ENCODE data around the gene SLC12A9.

Gene SLC12A9

DNA sequence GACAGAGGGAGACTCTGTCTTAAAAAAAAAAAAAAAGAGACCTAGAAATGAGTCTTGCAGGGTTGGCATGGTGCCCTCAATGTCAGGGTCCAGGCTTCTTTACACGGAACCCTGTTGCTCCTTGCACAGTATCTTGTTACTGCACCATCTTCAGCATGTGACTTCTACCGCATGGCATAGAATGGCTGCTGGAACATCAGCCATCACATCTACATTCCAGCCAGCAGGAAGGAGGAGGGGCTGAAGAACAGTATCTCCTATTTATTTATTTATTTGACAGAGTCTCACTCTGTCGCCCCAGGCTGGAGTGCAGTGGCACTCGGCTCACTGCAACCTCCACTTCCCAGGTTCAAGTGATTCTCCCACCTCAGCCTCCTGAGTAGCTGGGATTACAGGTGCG lies 46.9 kb downstream of the SLC12A9 start:
- DNase-seq, result no peak

DNA sequence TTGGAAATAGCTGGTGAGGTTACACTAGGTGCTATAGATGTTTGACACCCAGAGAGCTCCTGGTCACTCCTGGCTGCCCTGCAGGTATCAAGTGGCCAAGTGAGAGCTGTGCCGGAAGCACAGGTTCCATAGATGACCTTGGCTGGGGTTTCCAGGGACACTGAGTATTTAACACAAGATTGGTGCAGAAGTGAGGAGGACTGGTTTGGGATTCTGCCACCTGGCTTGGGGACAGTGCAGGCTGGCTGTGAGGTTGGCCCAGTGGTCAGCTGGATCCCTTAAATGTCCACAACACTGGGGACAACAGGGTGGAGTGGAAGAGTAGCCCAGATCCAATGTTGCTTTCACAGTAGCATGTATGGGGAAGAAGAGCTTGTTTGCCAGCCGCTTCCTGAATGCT lies 48.5 kb downstream of the SLC12A9 start:
- DNase-seq, result no peak

- DNase-seq, result no peak
Measured at GRCh38 chr7:100901921-100902332, 49.4 kb downstream of the SLC12A9 start.

DNA sequence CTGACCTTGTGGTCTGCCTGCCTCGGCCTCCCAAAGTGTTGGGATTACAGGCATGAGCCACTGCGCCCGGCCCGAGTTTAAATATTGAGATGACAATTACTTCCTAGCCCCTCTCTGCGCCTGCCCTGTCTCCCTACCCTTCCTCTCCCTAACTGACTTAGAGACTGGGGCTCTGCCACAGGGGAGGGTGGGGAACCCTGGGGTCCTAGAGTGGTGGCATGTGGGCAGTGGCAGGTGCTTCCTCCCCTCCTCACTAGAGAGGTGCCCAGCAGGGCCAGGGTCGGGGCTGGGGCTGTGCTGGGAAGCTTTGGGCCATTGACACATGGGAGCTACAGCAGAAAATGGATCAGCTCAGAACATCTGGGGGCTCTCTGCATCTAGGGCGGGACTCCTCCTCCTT lies 50.1 kb downstream of the SLC12A9 start:
- no peak for DNase-seq

DNA sequence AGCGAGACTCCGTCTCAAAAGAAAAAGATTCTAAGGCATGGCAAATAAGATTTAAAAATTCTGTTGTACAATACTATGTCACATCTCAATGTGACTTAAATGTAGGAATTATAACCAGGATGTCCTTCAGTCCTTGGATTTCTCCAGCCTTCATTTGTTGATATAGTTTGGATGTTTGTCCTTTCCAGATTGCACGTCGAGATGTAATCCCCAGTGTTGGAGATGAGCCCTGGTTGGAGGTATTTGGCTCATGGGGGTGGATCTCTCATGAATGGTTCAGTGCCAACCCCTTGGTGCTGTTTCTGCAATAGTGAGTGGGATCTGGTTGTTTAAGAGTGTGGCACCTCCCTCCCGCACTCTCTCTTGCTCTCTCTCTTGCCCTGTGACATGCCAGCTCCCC lies 56.0 kb downstream of the SLC12A9 start:
- no peak for DNase-seq

DNA sequence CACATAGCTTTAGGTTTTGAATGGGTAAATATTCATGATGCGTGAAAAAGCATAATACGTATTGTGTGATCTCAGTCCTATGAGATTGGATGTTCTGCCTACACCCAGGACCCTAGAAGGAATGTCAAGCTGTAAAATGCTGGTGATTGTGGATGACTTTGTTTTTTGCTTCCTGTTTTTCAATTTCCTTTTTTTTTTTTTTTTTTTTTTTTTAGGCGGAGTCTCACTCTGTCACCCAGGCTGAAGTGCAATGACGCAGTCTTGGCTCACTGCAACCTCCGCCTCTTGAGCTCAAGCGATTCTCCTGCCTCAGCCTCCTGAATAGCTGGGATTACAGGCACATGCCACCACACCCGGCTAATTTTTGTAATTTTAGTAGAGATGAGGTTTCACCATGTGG lies 57.9 kb downstream of the SLC12A9 start:
- DNase-seq, result peak; percentile 85

GRCh38 chr7:100911484-100911883 lies 59.0 kb downstream of the SLC12A9 start:
- no peak for DNase-seq

- DNase-seq, result no peak
Measured at GRCh38 chr7:100914208-100914878, 61.8 kb downstream of the SLC12A9 start.

- peak; percentile 93 for DNase-seq
Measured at GRCh38 chr7:100914879-100915447, 62.5 kb downstream of the SLC12A9 start.
